K562 treated with DMSO at 1 percent for 4 hours (cell line): ENCODE data around the gene PAQR3. TPM values are rescaled to one million over a fixed set of nuclear protein-coding genes. Genes with fewer than 3 reads are reported as not detected.

ENCODE experiments used
- total RNA-seq: library from RNA; unstranded; fragments of 300-600 nt; gene quantifications from 2 replicates; pipeline ENCODE4 v1.2.3, GENCODE V29; 2022; ENCODE audit not compliant: insufficient read depth

PAQR3 gene, protein sequence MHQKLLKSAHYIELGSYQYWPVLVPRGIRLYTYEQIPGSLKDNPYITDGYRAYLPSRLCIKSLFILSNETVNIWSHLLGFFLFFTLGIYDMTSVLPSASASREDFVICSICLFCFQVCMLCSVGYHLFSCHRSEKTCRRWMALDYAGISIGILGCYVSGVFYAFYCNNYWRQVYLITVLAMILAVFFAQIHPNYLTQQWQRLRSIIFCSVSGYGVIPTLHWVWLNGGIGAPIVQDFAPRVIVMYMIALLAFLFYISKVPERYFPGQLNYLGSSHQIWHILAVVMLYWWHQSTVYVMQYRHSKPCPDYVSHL
- 12.8 and 14.1 TPM in 2 replicates for total RNA-seq

DNA sequence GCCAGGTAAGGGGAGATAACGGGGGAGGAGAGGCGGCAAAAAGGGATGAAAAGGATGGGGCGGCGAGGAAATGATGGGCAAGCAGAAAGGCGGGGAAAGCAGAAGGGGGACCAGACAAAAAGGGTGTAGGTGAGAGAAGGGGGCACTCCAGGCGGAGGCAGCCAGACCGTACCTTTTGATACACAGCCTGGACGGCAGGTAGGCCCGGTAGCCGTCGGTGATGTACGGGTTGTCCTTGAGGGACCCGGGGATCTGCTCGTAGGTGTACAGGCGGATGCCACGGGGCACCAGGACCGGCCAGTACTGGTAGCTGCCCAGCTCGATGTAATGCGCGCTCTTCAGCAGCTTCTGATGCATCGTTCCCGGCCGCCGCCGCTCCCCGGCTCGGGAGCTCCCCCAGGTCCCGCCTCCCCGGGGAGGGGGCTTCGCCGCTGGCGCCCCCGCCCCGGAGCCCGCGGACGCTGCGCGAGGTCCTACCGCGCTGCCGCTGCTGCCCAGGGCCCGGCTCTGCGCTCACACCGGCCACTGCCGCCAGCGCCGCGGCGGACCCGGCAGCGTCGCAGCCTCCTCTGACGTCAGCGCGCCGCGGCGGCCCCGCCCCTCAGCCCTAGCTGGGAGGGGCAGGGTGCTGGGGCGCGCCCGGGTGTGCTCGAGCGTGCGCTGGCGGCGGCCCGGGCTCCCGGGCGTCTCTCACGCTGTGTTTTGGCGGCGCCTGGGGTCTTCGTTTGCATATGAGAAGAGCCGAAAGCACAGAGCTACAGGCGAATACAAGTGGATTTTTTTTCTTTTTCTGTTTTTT lies at the start of gene PAQR3:
TSS of gene PAQR3 (minus strand) at position 571 of the 799 bp plus-strand sequence. CDS start at position 357, 214 bp downstream.

Other genes with a start within 250 kb of the PAQR3 start
- 16.3 and 32.7 TPM in 2 replicates for gene BMP2K, start 163.1 kb downstream of the PAQR3 start, total RNA-seq